GM23338 (cell line): ENCODE results near the gene MTLN.

Source experiments
- CTCF ChIP-seq, 2 experiments: fragments of 200-600 bp in 1 of 2; sonication (generic) in 1 of 2; conservative IDR thresholded peaks; 2 replicates each; pipeline versions ENCODE4 v1.5.1 to v1.6.1; 2016 to 2017; ENCODE audit warnings: antibody characterized with exemption in 2 of 2, low read depth in 2 of 2, mild to moderate bottlenecking in 2 of 2, moderate library complexity in 1 of 2
- POLR2AphosphoS5 ChIP-seq: IDR thresholded peaks from 2 replicates; pipeline ENCODE4 v1.6.1; 2016; ENCODE audit warnings: antibody characterized with exemption, low read depth
- ZNF331 ChIP-seq: fragments of 250-450 bp; sonication (Bioruptor Pico); IDR thresholded peaks from 2 replicates; pipeline ENCODE4 v1.5.0; 2020; ENCODE audit warnings: low read depth, mild to moderate bottlenecking, moderate library complexity

DNA sequence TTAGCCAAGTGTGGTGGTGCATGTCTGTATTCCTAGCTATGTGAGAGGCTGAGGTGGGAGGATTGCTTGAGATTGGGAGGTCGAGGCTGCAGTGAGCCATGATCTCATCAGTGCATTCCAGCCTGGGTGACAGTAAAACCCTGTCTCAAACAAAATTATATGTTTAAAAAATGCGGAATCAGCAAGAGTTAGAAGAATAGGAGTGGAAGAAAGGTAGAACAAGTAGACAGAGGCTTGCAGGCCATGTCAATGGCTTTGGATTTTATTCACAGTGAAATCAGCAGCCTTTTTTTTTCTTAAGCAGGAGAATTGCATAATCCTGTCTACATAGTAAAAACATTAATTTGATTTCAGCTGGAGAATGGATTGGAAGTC, 7.8 kb upstream of the MTLN start:
- TF ChIP-seq POLR2AphosphoS5: no peak
- TF ChIP-seq ZNF331: no peak
- no peak for TF ChIP-seq CTCF (conservative IDR thresholded peaks at IDR 0.05; ENCODE audit: low read depth in 2 of 2)
